Liver (tissue), 9 donors: ENCODE results near the gene CDH4. TPM values are rescaled to one million over a fixed set of nuclear protein-coding genes. Genes with fewer than 3 reads are reported as not detected.

Source experiments
- DNase-seq: peaks from one replicate; pipeline ENCODE4 v3.0.0-alpha.2; 2017; ENCODE audit warnings: low spot score
- H3K27ac ChIP-seq, 2 donors: one replicate each; pipeline ENCODE4 v1.7.0; 2013; ENCODE audit warnings: inconsistent platforms in 2 of 2, low read length in 2 of 2, control low read depth in 1 of 2, low read depth in 1 of 2, mild to moderate bottlenecking in 1 of 2
- H3K27me3 ChIP-seq, 4 donors: one replicate each; pipeline versions ENCODE4 v1.6.1 to v1.7.0; 2013; ENCODE audit warnings: low read length in 3 of 4, inconsistent platforms in 1 of 4, mild to moderate bottlenecking in 1 of 4, moderate library complexity in 1 of 4; ENCODE audit not compliant: control insufficient read depth in 4 of 4, insufficient read depth in 4 of 4
- H3K36me3 ChIP-seq, 4 donors: one replicate each; pipeline versions ENCODE4 v1.6.1 to v1.7.0; 2013; ENCODE audit warnings: low read length in 3 of 4, mild to moderate bottlenecking in 3 of 4, low read depth in 1 of 4, moderate library complexity in 1 of 4; ENCODE audit not compliant: control insufficient read depth in 4 of 4, insufficient read depth in 3 of 4
- H3K4me1 ChIP-seq, 4 donors: one replicate each; pipeline versions ENCODE4 v1.6.1 to v1.7.0; 2013; ENCODE audit warnings: low read length in 3 of 4, mild to moderate bottlenecking in 3 of 4, moderate library complexity in 1 of 4; ENCODE audit not compliant: control insufficient read depth in 4 of 4, insufficient read depth in 4 of 4
- H3K4me3 ChIP-seq, 3 donors: one replicate each; pipeline versions ENCODE4 v1.6.1 to v1.7.0; 2013; ENCODE audit warnings: low read length in 3 of 3, control low read depth in 1 of 3, low read depth in 1 of 3, mild to moderate bottlenecking in 1 of 3
- H3K9ac ChIP-seq, 2 donors: one replicate each; pipeline ENCODE4 v1.7.0; 2013; ENCODE audit warnings: low read length in 2 of 2, mild to moderate bottlenecking in 2 of 2, moderate library complexity in 2 of 2, control low read depth in 1 of 2, low read depth in 1 of 2
- H3K9me3 ChIP-seq, 4 donors: one replicate each; pipeline versions ENCODE4 v1.6.1 to v1.7.0; 2013; ENCODE audit warnings: low read length in 3 of 4; ENCODE audit not compliant: control insufficient read depth in 4 of 4
- ATF3 ChIP-seq: IDR thresholded peaks from 2 replicates; pipeline ENCODE4 v1.6.1; 2016; ENCODE audit warnings: antibody characterized with exemption
- EGR1 ChIP-seq, 2 donors: IDR thresholded peaks; 2 replicates each; pipeline ENCODE4 v1.6.1; 2016 to 2018; ENCODE audit warnings: antibody characterized with exemption in 2 of 2, low read depth in 2 of 2
- FOXA1 ChIP-seq: IDR thresholded peaks from 2 replicates; pipeline ENCODE4 v1.6.1; 2016; ENCODE audit warnings: antibody characterized with exemption
- GABPA ChIP-seq, 2 donors: IDR thresholded peaks in 1 of 2; conservative IDR thresholded peaks in 1 of 2; 2 replicates each; pipeline ENCODE4 v1.6.1; 2016; ENCODE audit warnings: antibody characterized with exemption in 2 of 2, mild to moderate bottlenecking in 1 of 2, moderate library complexity in 1 of 2
- HNF4A ChIP-seq, 2 donors: conservative IDR thresholded peaks; 2 replicates each; pipeline ENCODE4 v1.6.1; 2016; ENCODE audit warnings: antibody characterized with exemption in 2 of 2, mild to moderate bottlenecking in 2 of 2
- HNF4G ChIP-seq: IDR thresholded peaks from 2 replicates; pipeline ENCODE4 v1.6.1; 2016; ENCODE audit warnings: antibody characterized with exemption
- JUND ChIP-seq, 2 donors: IDR thresholded peaks; 2 replicates each; pipeline ENCODE4 v1.6.1; 2016; ENCODE audit warnings: antibody characterized with exemption in 2 of 2
- NR2F2 ChIP-seq: IDR thresholded peaks from 2 replicates; pipeline ENCODE4 v1.6.1; 2016; ENCODE audit warnings: antibody characterized with exemption
- RXRA ChIP-seq, 2 donors: IDR thresholded peaks; 2 replicates each; pipeline ENCODE4 v1.6.1; 2017 to 2018; ENCODE audit warnings: antibody characterized with exemption in 2 of 2, mild to moderate bottlenecking in 1 of 2
- SP1 ChIP-seq: IDR thresholded peaks from 2 replicates; pipeline ENCODE4 v1.6.1; 2018; ENCODE audit warnings: antibody characterized with exemption, mild to moderate bottlenecking
- TAF1 ChIP-seq: conservative IDR thresholded peaks from 2 replicates; pipeline ENCODE4 v1.6.1; 2016; ENCODE audit warnings: antibody characterized with exemption, mild to moderate bottlenecking
- YY1 ChIP-seq: IDR thresholded peaks from 2 replicates; pipeline ENCODE4 v1.6.1; 2016; ENCODE audit warnings: antibody characterized with exemption, mild to moderate bottlenecking
- ZBTB33 ChIP-seq: IDR thresholded peaks from 2 replicates; pipeline ENCODE4 v1.6.1; 2016; ENCODE audit warnings: antibody characterized with exemption
- WGBS: extraction: QIAGEN DNeasy Blood & Tissue Kit; methylation state at CpG from one replicate; pipeline ENCODE4 v1.1.7; 2013; 5-methylcytosine and 5-hydroxymethylcytosine counted together
- polyA plus RNA-seq, 2 donors: library from polyadenylated mRNA; stranded (reverse) in 1 of 2; unstranded in 1 of 2; fragments of 200-250 nt in 1 of 2; fragments of >200 nt in 1 of 2; fragmentation: Nextera tagmentation in 1 of 2; extraction: Ambion mirVana in 1 of 2; gene quantifications; one replicate each; pipeline versions ENCODE4 v1.2.1 to v1.2.3, GENCODE V29; 2013 to 2015
- total RNA-seq, 2 donors: library from RNA; depleted of rRNA; stranded (reverse); fragments of >200 nt; gene quantifications; one replicate each; pipeline ENCODE4 v1.2.3, GENCODE V29; 2014
- TF ChIP-seq, protein P1 (sequence below): fragments of 150-350 bp; IDR thresholded peaks from 2 replicates; pipeline ENCODE4 v1.5.1; 2017; ENCODE audit warnings: improper control_type of control experiment, low read depth, low read length; ENCODE audit not compliant: missing input control
- donor health status: healthy.
- donor health status: healthy.
- donor health status: healthy.
- donor health status: healthy.
- donor health status: healthy.

The CDH4 gene
- total and polyA plus RNA-seq, 4 donors: 0.03 to 0.25 (median 0.19) TPM; not detected in 1

- TF ChIP-seq JUND (IDR thresholded peaks at IDR 0.05): no peak
These were observed 28.3 kb downstream of the CDH4 start (continued) for GRCh38 chr20:61280217-61280980.

- Histone ChIP-seq H3K36me3 (no peaks in the 10 kb centered on the region), H3K27me3 (peaks cover 0 to 4% (median 2%) of the 10 kb centered on the region in 4 donors), H3K27ac (no peak overlapping the region), H3K9me3 (no peaks in the 10 kb centered on the region), H3K4me3 (no peak overlapping the region), H3K4me1 (no peaks in the 10 kb centered on the region), H3K9ac (no peak overlapping the region)
- WGBS: 81% methylated on average over 12 of the region's 12 CpGs
- no peak for TF ChIP-seq SP1
- TF ChIP-seq YY1: no peak
- no peak for DNase-seq
These were observed 29.3 kb downstream of the CDH4 start for GRCh38 chr20:61281286-61281795.

DNA sequence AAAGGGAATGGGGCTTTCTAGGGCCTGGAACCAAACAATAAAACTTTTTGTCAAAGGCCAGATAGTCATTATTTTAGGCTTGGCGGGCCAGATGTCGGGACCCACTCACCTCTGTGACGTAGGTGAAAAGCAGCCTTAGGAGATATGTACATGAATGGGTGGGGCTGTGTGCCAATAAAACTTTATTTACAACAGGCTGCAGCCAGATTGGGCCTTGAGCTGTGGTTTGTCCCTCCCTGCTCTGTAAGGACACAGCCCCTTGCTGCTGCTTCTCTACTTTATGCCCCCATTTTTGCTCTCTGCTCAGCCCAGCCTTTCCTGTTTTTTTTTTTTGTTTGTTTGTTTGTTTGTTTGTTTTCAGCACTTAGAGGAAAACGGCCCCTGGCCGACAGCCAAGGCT lies 32.7 kb downstream of the CDH4 start:
- 66% methylated on average over 5 of the region's 5 CpGs for WGBS
- no peak overlapping the region for H3K9ac ChIP-seq
- TF ChIP-seq ATF3 (no peak), HNF4G (no peak), GABPA (IDR thresholded peaks at IDR 0.05 in 1 of 2, conservative IDR thresholded peaks at IDR 0.05 in 1 of 2) (no peak), FOXA1 (no peak), ZBTB33 (no peak), RXRA (IDR thresholded peaks at IDR 0.05) (no peak), SP1 (no peak), TAF1 (no peak), HNF4A (conservative IDR thresholded peaks at IDR 0.05) (no peak)
- peaks cover 0 to 6% (median 0%) of the 10 kb centered on the region in 4 donors for H3K27me3 ChIP-seq
- no peak overlapping the region for H3K4me3 ChIP-seq
- H3K27ac ChIP-seq: no peak overlapping the region
- H3K9me3 ChIP-seq: no peaks in the 10 kb centered on the region
- no peaks in the 10 kb centered on the region for H3K36me3 ChIP-seq
- DNase-seq: no peak
- H3K4me1 ChIP-seq: no peaks in the 10 kb centered on the region

DNA sequence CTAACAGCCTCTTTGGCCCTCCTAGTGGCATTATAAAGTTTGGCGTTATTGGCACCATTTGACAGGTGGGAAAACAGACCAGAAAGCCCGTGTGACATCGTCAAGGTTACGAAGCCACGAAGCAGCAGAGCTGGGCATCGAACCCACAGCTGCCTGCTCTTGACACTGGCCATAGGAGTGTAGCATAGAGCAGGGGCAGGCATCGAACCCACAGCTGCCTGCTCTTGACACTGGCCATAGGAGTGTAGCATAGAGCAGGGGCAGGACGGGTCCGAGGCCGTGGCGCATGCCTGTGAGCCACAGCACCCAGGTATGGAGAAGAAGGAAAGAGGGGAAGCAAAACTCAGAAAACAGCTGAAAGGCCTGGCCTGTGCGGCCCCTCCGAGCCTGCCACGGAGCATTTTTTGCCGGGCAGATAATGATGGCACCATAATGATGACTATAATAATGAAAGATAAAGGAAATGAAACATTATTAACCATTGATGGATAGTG lies 33.1 kb downstream of the CDH4 start:
- Histone ChIP-seq H3K27ac (no peak overlapping the region), H3K4me1 (no peaks in the 10 kb centered on the region), H3K4me3 (no peak overlapping the region), H3K9ac (no peak overlapping the region), H3K9me3 (no peaks in the 10 kb centered on the region), H3K36me3 (no peaks in the 10 kb centered on the region), H3K27me3 (peaks cover 0 to 6% (median 0%) of the 10 kb centered on the region in 4 donors)
- DNase-seq: no peak
- 79% methylated on average over 15 of the region's 15 CpGs for WGBS
- TF ChIP-seq ATF3: no peak
- TF ChIP-seq JUND (IDR thresholded peaks at IDR 0.05): no peak
- TF ChIP-seq TAF1: no peak
- TF ChIP-seq, protein P1, sequence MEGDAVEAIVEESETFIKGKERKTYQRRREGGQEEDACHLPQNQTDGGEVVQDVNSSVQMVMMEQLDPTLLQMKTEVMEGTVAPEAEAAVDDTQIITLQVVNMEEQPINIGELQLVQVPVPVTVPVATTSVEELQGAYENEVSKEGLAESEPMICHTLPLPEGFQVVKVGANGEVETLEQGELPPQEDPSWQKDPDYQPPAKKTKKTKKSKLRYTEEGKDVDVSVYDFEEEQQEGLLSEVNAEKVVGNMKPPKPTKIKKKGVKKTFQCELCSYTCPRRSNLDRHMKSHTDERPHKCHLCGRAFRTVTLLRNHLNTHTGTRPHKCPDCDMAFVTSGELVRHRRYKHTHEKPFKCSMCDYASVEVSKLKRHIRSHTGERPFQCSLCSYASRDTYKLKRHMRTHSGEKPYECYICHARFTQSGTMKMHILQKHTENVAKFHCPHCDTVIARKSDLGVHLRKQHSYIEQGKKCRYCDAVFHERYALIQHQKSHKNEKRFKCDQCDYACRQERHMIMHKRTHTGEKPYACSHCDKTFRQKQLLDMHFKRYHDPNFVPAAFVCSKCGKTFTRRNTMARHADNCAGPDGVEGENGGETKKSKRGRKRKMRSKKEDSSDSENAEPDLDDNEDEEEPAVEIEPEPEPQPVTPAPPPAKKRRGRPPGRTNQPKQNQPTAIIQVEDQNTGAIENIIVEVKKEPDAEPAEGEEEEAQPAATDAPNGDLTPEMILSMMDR: no peak
- TF ChIP-seq RXRA (IDR thresholded peaks at IDR 0.05): no peak
- no peak for TF ChIP-seq NR2F2
- no peak for TF ChIP-seq ZBTB33
- no peak for TF ChIP-seq FOXA1
- TF ChIP-seq GABPA (IDR thresholded peaks at IDR 0.05 in 1 of 2, conservative IDR thresholded peaks at IDR 0.05 in 1 of 2): no peak
- TF ChIP-seq SP1: no peak
- TF ChIP-seq EGR1 (IDR thresholded peaks at IDR 0.05; ENCODE audit: low read depth in 2 of 2): no peak
- TF ChIP-seq HNF4G: no peak
